ENCODE results near the gene PCDHGA12.

PCDHGA12 gene

GRCh38 chr5:141439411-141440141 lies 9.3 kb downstream of the PCDHGA12 start:
- DNase-seq (ENCODE audit: low read depth), result no peak

GRCh38 chr5:141440341-141440740 lies 10.0 kb downstream of the PCDHGA12 start:
- no peak for DNase-seq (ENCODE audit: low read depth)

- no peak for DNase-seq (ENCODE audit: low read depth)
Measured at GRCh38 chr5:141441571-141442170, 11.4 kb downstream of the PCDHGA12 start.

- no peak for DNase-seq (ENCODE audit: low read depth)
Measured at GRCh38 chr5:141465351-141465750, 35.0 kb downstream of the PCDHGA12 start.

- peak; percentile 90 for DNase-seq (ENCODE audit: low read depth)
Measured at GRCh38 chr5:141475625-141476131, 45.4 kb downstream of the PCDHGA12 start, which contains the start of gene PCDHGC3. Gene PCDHGC3 (plus strand): TSS chr5:141475966. CDS start chr5:141476117, 151 bp downstream.

DNA sequence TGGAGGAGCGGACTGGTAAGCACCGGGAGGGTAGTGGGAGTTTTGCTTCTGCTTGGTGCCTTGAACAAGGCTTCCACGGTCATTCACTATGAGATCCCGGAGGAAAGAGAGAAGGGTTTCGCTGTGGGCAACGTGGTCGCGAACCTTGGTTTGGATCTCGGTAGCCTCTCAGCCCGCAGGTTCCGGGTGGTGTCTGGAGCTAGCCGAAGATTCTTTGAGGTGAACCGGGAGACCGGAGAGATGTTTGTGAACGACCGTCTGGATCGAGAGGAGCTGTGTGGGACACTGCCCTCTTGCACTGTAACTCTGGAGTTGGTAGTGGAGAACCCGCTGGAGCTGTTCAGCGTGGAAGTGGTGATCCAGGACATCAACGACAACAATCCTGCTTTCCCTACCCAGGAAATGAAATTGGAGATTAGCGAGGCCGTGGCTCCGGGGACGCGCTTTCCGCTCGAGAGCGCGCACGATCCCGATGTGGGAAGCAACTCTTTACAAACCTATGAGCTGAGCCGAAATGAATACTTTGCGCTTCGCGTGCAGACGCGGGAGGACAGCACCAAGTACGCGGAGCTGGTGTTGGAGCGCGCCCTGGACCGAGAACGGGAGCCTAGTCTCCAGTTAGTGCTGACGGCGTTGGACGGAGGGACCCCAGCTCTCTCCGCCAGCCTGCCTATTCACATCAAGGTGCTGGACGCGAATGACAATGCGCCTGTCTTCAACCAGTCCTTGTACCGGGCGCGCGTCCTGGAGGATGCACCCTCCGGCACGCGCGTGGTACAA lies 46.0 kb downstream of the PCDHGA12 start:
- peak; percentile 64 for DNase-seq (ENCODE audit: low read depth)

DNA sequence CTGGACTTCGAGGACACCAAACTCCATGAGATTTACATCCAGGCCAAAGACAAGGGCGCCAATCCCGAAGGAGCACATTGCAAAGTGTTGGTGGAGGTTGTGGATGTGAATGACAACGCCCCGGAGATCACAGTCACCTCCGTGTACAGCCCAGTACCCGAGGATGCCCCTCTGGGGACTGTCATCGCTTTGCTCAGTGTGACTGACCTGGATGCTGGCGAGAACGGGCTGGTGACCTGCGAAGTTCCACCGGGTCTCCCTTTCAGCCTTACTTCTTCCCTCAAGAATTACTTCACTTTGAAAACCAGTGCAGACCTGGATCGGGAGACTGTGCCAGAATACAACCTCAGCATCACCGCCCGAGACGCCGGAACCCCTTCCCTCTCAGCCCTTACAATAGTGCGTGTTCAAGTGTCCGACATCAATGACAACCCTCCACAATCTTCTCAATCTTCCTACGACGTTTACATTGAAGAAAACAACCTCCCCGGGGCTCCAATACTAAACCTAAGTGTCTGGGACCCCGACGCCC lies 46.8 kb downstream of the PCDHGA12 start:
- no peak for DNase-seq (ENCODE audit: low read depth)

GRCh38 chr5:141477815-141478214 lies 47.5 kb downstream of the PCDHGA12 start:
- no peak for DNase-seq (ENCODE audit: low read depth)

GRCh38 chr5:141478321-141478945 lies 48.1 kb downstream of the PCDHGA12 start:
- no peak for DNase-seq (ENCODE audit: low read depth)

- no peak for DNase-seq (ENCODE audit: low read depth)
Measured at GRCh38 chr5:141479776-141480175, 49.5 kb downstream of the PCDHGA12 start.
